SU-DHL-6 (cell line): ENCODE data around the gene NAMPT.
A peak's percentile ranks its signal among the peaks of the same experiment; 100 is the strongest.

ENCODE experiments used
- H2AFZ ChIP-seq: fragments of 200-600 bp; sonication (generic); 2 replicates; pipeline ENCODE4 v1.6.1; 2014; ENCODE audit warnings: low read depth, mild to moderate bottlenecking, moderate library complexity, mixed read lengths, antibody characterized with exemption, low read length; ENCODE audit not compliant: severe bottlenecking
- H3F3A ChIP-seq: fragments of 200-600 bp; shearing (Covaris generic); 2 replicates; pipeline ENCODE4 v1.6.0; 2016; ENCODE audit warnings: antibody characterized with exemption, mild to moderate bottlenecking; ENCODE audit not compliant: insufficient read depth
- H3K27ac ChIP-seq: fragments of 200-600 bp; sonication (generic); 2 replicates; pipeline ENCODE4 v1.5.1; 2016; ENCODE audit warnings: low read depth, mild to moderate bottlenecking, low read length, moderate library complexity, mixed read lengths
- H3K27me3 ChIP-seq: fragments of 200-600 bp; sonication (generic), shearing (Covaris generic); 2 replicates; pipeline ENCODE4 v1.6.0; 2014; ENCODE audit warnings: mild to moderate bottlenecking, low read length
- H3K36me3 ChIP-seq: fragments of 200-600 bp; sonication (generic); 2 replicates; pipeline ENCODE4 v1.6.1; 2014; ENCODE audit warnings: mild to moderate bottlenecking, low read length, mixed read lengths
- H3K4me2 ChIP-seq: fragments of 300-600, 200-600 bp; shearing (Covaris generic), sonication (generic); 2 replicates; pipeline ENCODE4 v1.6.0; 2014; ENCODE audit warnings: low read length, low read depth, mild to moderate bottlenecking; ENCODE audit not compliant: poor library complexity, severe bottlenecking
- H3K4me3 ChIP-seq: fragments of 200-600 bp; sonication (generic); 2 replicates; pipeline ENCODE4 v1.5.1; 2014; ENCODE audit warnings: antibody characterized with exemption, low read length, mild to moderate bottlenecking, mixed read lengths; ENCODE audit not compliant: insufficient read depth, poor library complexity, severe bottlenecking
- H3K79me2 ChIP-seq: fragments of 200-600 bp; sonication (generic); 2 replicates; pipeline ENCODE4 v1.6.1; 2014; ENCODE audit warnings: mild to moderate bottlenecking, low read length, moderate library complexity; ENCODE audit not compliant: insufficient read depth
- H3K9ac ChIP-seq: fragments of 200-600 bp; sonication (generic); 2 replicates; pipeline ENCODE4 v1.7.0; 2014; ENCODE audit warnings: mild to moderate bottlenecking, low read length
- H3K9me2 ChIP-seq: fragments of 200-600 bp; sonication (generic); replicated peaks from 2 replicates; pipeline ENCODE4 v1.6.1; 2014; ENCODE audit warnings: low read length; ENCODE audit not compliant: insufficient read depth
- H3K9me3 ChIP-seq: fragments of 200-600 bp; sonication (generic); 2 replicates; pipeline ENCODE4 v1.6.1; 2014; ENCODE audit warnings: low read length, mixed read lengths; ENCODE audit not compliant: insufficient read depth
- H4K20me1 ChIP-seq: fragments of 200-600 bp; sonication (generic); 2 replicates; pipeline ENCODE4 v1.6.1; 2014; ENCODE audit warnings: low read depth, mild to moderate bottlenecking, antibody characterized with exemption, low read length, moderate library complexity, mixed read lengths
- EZH2phosphoT487 ChIP-seq: fragments of 200-600 bp; sonication (generic), shearing (Covaris generic); conservative IDR thresholded peaks from 2 replicates; pipeline ENCODE4 v1.6.1; 2018; ENCODE audit warnings: mild to moderate bottlenecking, antibody characterized with exemption, low read length, moderate library complexity, mixed read lengths
- TF ChIP-seq, protein P1 (sequence below): fragments of 200-600 bp; sonication (generic); IDR thresholded peaks from one replicate; pipeline ENCODE4 v1.5.1; 2017; ENCODE audit warnings: antibody characterized with exemption, mild to moderate bottlenecking, low read length, moderate library complexity; ENCODE audit not compliant: insufficient read depth, poor library complexity, severe bottlenecking

NAMPT gene

DNA sequence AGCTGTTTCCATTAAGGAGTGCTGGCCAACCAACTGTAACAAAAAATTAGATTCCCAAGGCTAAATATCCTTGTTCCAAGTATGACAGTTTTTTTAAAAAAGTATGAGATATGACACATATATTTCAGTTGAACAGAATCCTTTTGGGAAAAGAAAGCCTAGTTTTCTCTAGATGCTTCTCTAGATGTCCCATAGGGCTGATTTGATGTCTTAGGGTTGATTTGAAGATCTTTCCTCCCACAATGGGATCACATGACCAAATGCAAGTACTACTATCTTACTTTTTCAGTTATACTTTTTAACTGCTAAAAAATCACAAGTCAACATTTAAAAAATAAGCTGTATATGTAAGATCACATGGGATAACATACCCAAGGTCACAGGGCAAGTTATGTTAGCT is 3.7 kb downstream of the NAMPT start:
- peaks cover 23% of the 10 kb centered on the region for H3F3A ChIP-seq
- H2AFZ ChIP-seq = no peak overlapping the region
- no peaks in the 10 kb centered on the region for H3K27me3 ChIP-seq
- no peak overlapping the region for H3K4me3 ChIP-seq
- no peaks in the 10 kb centered on the region for H3K9me3 ChIP-seq
- peaks cover 38% of the 10 kb centered on the region for H4K20me1 ChIP-seq
- peak overlapping the region; percentile 77 for H3K4me2 ChIP-seq
- TF ChIP-seq, protein P1, sequence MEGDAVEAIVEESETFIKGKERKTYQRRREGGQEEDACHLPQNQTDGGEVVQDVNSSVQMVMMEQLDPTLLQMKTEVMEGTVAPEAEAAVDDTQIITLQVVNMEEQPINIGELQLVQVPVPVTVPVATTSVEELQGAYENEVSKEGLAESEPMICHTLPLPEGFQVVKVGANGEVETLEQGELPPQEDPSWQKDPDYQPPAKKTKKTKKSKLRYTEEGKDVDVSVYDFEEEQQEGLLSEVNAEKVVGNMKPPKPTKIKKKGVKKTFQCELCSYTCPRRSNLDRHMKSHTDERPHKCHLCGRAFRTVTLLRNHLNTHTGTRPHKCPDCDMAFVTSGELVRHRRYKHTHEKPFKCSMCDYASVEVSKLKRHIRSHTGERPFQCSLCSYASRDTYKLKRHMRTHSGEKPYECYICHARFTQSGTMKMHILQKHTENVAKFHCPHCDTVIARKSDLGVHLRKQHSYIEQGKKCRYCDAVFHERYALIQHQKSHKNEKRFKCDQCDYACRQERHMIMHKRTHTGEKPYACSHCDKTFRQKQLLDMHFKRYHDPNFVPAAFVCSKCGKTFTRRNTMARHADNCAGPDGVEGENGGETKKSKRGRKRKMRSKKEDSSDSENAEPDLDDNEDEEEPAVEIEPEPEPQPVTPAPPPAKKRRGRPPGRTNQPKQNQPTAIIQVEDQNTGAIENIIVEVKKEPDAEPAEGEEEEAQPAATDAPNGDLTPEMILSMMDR = no peak
- no peak for TF ChIP-seq EZH2phosphoT487
- H3K27ac ChIP-seq = no peak overlapping the region
- no peak overlapping the region for H3K9ac ChIP-seq
- no peaks in the 10 kb centered on the region for H3K9me2 ChIP-seq
- H3K36me3 ChIP-seq = peaks cover 8% of the 10 kb centered on the region
- peaks cover 80% of the 10 kb centered on the region for H3K79me2 ChIP-seq

DNA sequence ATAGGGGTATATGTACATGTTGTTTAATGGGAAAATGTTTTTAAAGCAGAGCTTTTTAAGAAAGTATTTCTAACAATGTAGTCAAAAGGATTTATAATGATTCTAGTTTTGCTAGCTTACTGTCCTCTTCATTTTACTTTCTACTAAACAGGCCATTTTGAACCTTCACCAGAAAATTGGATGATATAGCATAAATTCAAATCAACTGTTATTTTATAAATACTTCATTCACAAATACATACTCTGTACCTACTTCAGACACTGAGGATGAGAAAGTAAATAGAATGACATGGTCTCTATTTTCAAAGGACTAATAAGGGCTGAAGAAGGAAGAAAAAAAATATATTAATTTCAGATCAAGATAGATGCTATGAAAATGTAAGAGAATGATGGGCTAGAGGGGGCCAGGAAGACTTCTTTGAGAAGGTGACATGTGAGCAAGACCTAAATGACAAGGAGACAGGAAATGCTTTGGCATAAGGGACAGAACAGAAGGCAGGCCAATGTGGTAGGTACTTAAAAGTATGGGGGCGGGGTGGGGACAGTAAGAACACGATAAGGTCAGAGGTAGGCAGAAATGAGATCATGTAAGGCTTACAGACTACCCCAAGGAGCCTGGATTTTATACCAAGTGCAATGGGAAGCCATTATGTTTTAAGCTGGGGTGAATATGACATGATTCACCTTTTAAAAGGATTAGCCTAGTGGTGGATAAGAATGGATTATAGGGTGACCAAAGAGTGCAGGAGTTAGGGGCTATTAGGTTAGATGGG is 5.2 kb downstream of the NAMPT start:
- Histone ChIP-seq H4K20me1 (peaks cover 38% of the 10 kb centered on the region), H3K36me3 (peaks cover 21% of the 10 kb centered on the region), H3K9ac (no peak overlapping the region), H3K4me3 (no peak overlapping the region), H3K4me2 (no peak overlapping the region), H2AFZ (no peak overlapping the region), H3K27me3 (no peaks in the 10 kb centered on the region), H3K79me2 (peaks cover 86% of the 10 kb centered on the region), H3K9me2 (no peaks in the 10 kb centered on the region), H3F3A (0 out of 2 replicates have a peak, but pooled peaks cover 19% of the 10 kb centered on the region), H3K27ac (no peak overlapping the region), H3K9me3 (no peaks in the 10 kb centered on the region)
- TF ChIP-seq EZH2phosphoT487 = no peak
- TF ChIP-seq, protein P1 = no peak

DNA sequence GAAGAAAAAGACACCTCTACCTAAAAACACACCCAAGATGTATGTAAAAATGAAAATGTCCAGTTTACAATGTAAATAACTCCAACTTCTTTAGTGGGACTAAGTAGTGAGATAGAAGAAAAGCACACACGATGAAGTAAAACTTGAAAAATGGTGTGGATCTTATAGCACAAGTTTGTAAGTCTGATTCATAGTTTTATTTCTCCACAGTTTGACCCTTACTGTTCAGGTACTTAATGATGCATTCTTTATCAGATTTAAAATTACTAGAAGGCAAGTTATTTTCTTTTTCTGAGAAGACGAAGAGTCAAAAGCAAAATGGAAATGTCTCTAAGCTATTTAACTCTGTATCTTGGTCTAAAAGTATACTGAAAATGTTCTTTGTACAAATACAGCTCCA is 6.1 kb downstream of the NAMPT start:
- TF ChIP-seq, protein P1 = no peak
- no peak for TF ChIP-seq EZH2phosphoT487
- no peaks in the 10 kb centered on the region for H3K9me3 ChIP-seq
- no peaks in the 10 kb centered on the region for H3K27me3 ChIP-seq
- H3K27ac ChIP-seq = no peak overlapping the region
- no peak overlapping the region for H3K9ac ChIP-seq
- peaks cover 27% of the 10 kb centered on the region for H3K36me3 ChIP-seq
- no peaks in the 10 kb centered on the region for H3K9me2 ChIP-seq
- H3F3A ChIP-seq = 0 out of 2 replicates have a peak, but pooled peaks cover 19% of the 10 kb centered on the region
- no peak overlapping the region for H2AFZ ChIP-seq
- no peak overlapping the region for H3K4me3 ChIP-seq
- peaks cover 38% of the 10 kb centered on the region for H4K20me1 ChIP-seq
- H3K4me2 ChIP-seq = no peak overlapping the region
- H3K79me2 ChIP-seq = peaks cover 81% of the 10 kb centered on the region
